Measurements from ENCODE around the gene JAK3. TPM values are rescaled to one million over a fixed set of nuclear protein-coding genes. Genes with fewer than 3 reads are reported as not detected.

JAK3 gene
- total RNA-seq, 1 experiment from 2014 or later: 3.3 TPM

- H3K4me1 Mint-ChIP-seq: no peaks in the 10 kb centered on the region
- Histone ChIP-seq H4K91ac (ENCODE audit: insufficient read length, low read depth, low read length) (no peak overlapping the region), H3K79me2 (ENCODE audit: insufficient read depth, low read length) (no peaks in the 10 kb centered on the region), H3K23ac (ENCODE audit: insufficient read length, low read depth, low read length) (no peak overlapping the region), H3T11ph (ENCODE audit: low read length) (no peak overlapping the region), H3K27me3 (ENCODE audit: insufficient read depth, low read length) (no peaks in the 10 kb centered on the region), H2BK15ac (ENCODE audit: low read depth, low read length) (no peak overlapping the region), H2AK5ac (ENCODE audit: insufficient read length, low read length) (no peak overlapping the region), H3K18ac (ENCODE audit: insufficient read length, low read depth, low read length) (no peak overlapping the region), H4K5ac (ENCODE audit: insufficient read length, low read depth, low read length) (no peak overlapping the region), H2BK120ac (ENCODE audit: low read depth, low read length, poor library complexity, severe bottlenecking) (no peak overlapping the region), H3K4me2 (ENCODE audit: insufficient read depth, insufficient read length, low read length) (no peak overlapping the region), H2BK12ac (ENCODE audit: insufficient read length, low read depth, low read length) (no peak overlapping the region), H3K23me2 (ENCODE audit: insufficient read length, low read depth, low read length, poor library complexity, severe bottlenecking) (no peaks in the 10 kb centered on the region), H3K56ac (ENCODE audit: insufficient read length, low read depth, low read length) (no peak overlapping the region), H3K9me3 (ENCODE audit: control insufficient read depth, low read depth, low read length) (no peaks in the 10 kb centered on the region), H3K79me1 (ENCODE audit: insufficient read depth, low read depth, low read length, poor library complexity, severe bottlenecking) (no peaks in the 10 kb centered on the region), H3K4me1 (ENCODE audit: insufficient read depth, low read length) (no peaks in the 10 kb centered on the region), H4K8ac (replicated peaks; ENCODE audit: insufficient read length, low read depth, low read length) (no peak overlapping the region), H2AFZ (ENCODE audit: low read length) (no peak overlapping the region), H3K27ac (ENCODE audit: insufficient read length, low read depth, low read length) (no peak overlapping the region), H3K14ac (ENCODE audit: insufficient read depth, low read length) (no peak overlapping the region), H2BK5ac (ENCODE audit: insufficient read length, low read length) (no peak overlapping the region), H3K9ac (ENCODE audit: extremely low read depth, insufficient read length, low read length) (no peak overlapping the region), H3K4ac (ENCODE audit: low read depth, low read length) (no peak overlapping the region), H4K20me1 (ENCODE audit: control insufficient read depth, insufficient read depth, insufficient read length) (no peaks in the 10 kb centered on the region), H2BK20ac (ENCODE audit: low read depth, low read length, poor library complexity, severe bottlenecking) (no peak overlapping the region)
- H3K4me3 Mint-ChIP-seq: no peak overlapping the region
- no peak overlapping the region for H3K27ac Mint-ChIP-seq
- TF ChIP-seq, protein P1, sequence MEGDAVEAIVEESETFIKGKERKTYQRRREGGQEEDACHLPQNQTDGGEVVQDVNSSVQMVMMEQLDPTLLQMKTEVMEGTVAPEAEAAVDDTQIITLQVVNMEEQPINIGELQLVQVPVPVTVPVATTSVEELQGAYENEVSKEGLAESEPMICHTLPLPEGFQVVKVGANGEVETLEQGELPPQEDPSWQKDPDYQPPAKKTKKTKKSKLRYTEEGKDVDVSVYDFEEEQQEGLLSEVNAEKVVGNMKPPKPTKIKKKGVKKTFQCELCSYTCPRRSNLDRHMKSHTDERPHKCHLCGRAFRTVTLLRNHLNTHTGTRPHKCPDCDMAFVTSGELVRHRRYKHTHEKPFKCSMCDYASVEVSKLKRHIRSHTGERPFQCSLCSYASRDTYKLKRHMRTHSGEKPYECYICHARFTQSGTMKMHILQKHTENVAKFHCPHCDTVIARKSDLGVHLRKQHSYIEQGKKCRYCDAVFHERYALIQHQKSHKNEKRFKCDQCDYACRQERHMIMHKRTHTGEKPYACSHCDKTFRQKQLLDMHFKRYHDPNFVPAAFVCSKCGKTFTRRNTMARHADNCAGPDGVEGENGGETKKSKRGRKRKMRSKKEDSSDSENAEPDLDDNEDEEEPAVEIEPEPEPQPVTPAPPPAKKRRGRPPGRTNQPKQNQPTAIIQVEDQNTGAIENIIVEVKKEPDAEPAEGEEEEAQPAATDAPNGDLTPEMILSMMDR (conservative IDR thresholded peaks at IDR 0.05): no peak
- H3K27me3 Mint-ChIP-seq (ENCODE audit: low read depth): peaks cover 2% of the 10 kb centered on the region
- H3K36me3 Mint-ChIP-seq (ENCODE audit: insufficient read depth in 1 of 3, low read depth in 3 of 3): no peaks in the 10 kb centered on the region
- no peaks in the 10 kb centered on the region; a peak in 1 of 5 replicates for H3K9me3 Mint-ChIP-seq
- no peak for DNase-seq
- WGBS (ENCODE audit: extremely low coverage, insufficient read length, low lambda C conversion rate): no CpG with 5 or more reads among the region's 38 CpGs
Measured at GRCh38 chr19:17807731-17808316, 40.0 kb downstream of the JAK3 start.
